Nephron (organoid): Measurements from ENCODE around the gene OTUD4.

Source experiments
- H3K27ac Mint-ChIP-seq, 3 experiments: 2 replicates each; pipeline ENCODE4 v1.8.0; 2020; ENCODE audit warnings: mixed read lengths in 3 of 3, mild to moderate bottlenecking in 2 of 3, moderate library complexity in 1 of 3
- H3K27me3 Mint-ChIP-seq: 2 replicates; pipeline ENCODE4 v1.8.0; 2021; ENCODE audit warnings: low read depth, mild to moderate bottlenecking, moderate library complexity, mixed read lengths
- H3K36me3 Mint-ChIP-seq: 2 replicates; pipeline ENCODE4 v1.8.0; 2020; ENCODE audit warnings: low read depth, mixed read lengths
- H3K4me1 Mint-ChIP-seq: 2 replicates; pipeline ENCODE4 v1.8.0; 2020; ENCODE audit warnings: mixed read lengths
- H3K4me3 Mint-ChIP-seq, 3 experiments: 2 replicates each; pipeline ENCODE4 v1.8.0; 2020; ENCODE audit warnings: mild to moderate bottlenecking in 3 of 3, mixed read lengths in 3 of 3, moderate library complexity in 2 of 3
- H3K9me3 Mint-ChIP-seq: 2 replicates; pipeline ENCODE4 v1.8.0; 2020; ENCODE audit warnings: mixed read lengths
- CTCF ChIP-seq, 3 experiments: fragments of 200-600 bp; sonication (generic); IDR thresholded peaks; one replicate each; pipeline ENCODE4 v1.5.0; 2021; ENCODE audit warnings: antibody characterized with exemption in 3 of 3; ENCODE audit not compliant: unreplicated experiment in 3 of 3

Gene OTUD4

DNA sequence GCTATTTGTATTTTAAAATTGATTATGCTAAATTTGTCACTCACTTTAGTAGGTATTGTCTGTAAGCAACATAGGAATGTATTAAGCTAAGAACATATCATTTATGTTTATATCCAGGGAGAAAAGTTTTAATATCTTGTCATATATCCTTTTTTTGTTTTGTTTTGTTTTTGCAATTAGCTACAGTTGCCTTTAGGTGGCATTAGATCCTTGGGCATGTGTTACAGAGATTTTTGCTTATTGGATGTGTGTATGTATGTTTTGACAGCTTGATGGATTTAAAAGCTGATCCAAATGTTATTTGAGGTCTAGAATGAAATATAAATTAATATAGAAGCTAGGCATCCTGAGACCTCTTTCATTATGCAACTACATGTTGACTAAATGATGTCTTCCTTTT, 36.1 kb upstream of the OTUD4 start:
- no peak overlapping the region for H3K4me3 Mint-ChIP-seq
- H3K27me3 Mint-ChIP-seq: no peaks in the 10 kb centered on the region
- no peaks in the 10 kb centered on the region for H3K36me3 Mint-ChIP-seq
- peak; percentile 59 to 66 (median 63) for TF ChIP-seq CTCF (IDR thresholded peaks at IDR 0.05; ENCODE audit: unreplicated experiment in 3 of 3)
- H3K27ac Mint-ChIP-seq: no peak overlapping the region
- H3K9me3 Mint-ChIP-seq: peaks cover 5% of the 10 kb centered on the region
- peaks cover 19% of the 10 kb centered on the region for H3K4me1 Mint-ChIP-seq

DNA sequence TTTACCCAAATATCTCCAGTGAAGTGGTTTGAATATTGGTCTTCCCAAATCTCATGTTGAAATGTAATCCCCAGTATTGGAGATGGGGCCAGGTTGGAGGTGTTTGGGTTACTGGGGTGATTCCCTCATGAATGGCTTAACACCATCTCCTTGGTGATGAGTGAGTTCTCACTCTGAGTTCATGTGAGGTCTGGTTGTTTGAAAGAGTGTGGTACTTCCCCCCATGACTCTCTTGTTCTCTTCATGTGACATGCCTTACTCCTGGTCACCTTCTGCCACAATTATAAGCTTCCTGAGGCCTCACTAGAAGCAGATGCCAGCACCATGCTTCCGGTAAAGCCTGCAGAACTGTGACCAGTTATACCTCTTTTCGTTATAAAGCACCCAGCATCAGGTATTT, 32.9 kb upstream of the OTUD4 start:
- Mint-ChIP-seq H3K27ac (no peak overlapping the region), H3K36me3 (no peaks in the 10 kb centered on the region), H3K4me1 (peaks cover 10% of the 10 kb centered on the region), H3K27me3 (no peaks in the 10 kb centered on the region), H3K9me3 (peaks cover 5% of the 10 kb centered on the region), H3K4me3 (no peak overlapping the region)
- no peak for TF ChIP-seq CTCF (IDR thresholded peaks at IDR 0.05; ENCODE audit: unreplicated experiment in 3 of 3)

DNA sequence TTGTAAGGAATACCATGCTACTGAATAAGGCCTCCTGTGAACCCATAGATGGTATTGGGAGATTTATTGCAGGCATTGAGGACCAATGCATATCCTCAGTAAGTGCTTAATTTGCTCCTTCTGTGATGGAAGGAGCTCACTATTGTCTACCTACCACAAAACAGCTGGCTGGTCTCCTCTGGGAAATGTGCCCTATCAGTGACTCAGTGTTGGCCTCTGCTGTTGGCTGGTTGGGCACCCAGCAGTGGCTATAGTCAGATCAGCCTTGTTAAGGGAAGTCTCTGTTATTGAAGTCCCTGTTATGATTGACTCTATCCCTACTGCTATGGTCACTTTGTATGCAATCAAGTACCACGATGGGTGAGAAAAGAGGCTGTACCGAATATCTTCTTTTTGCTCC, 27.5 kb upstream of the OTUD4 start:
- no peaks in the 10 kb centered on the region for H3K36me3 Mint-ChIP-seq
- no peak overlapping the region for H3K4me3 Mint-ChIP-seq
- no peak overlapping the region for H3K27ac Mint-ChIP-seq
- TF ChIP-seq CTCF (IDR thresholded peaks at IDR 0.05; ENCODE audit: unreplicated experiment in 3 of 3): no peak
- no peaks in the 10 kb centered on the region for H3K4me1 Mint-ChIP-seq
- H3K9me3 Mint-ChIP-seq: no peaks in the 10 kb centered on the region
- H3K27me3 Mint-ChIP-seq: no peaks in the 10 kb centered on the region

DNA sequence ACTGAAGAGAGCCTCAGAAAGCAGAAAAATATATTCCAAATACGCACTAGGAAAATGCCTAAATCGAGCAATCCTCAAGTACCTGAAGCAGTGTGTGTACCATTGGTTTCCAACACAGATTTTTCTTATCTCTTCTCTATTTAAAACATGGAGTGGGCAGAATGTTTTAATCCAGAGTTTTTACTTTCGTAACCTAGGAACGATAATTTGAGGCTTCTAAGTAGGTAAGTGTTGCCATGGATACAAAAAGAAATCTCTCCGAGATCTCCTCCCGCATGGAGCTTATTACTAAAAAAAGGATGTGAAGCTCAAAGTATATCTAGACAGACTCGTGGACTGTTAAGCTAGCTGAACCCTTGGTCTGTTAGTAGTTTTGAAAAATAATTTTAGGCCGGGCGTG, 23.0 kb upstream of the OTUD4 start:
- TF ChIP-seq CTCF (IDR thresholded peaks at IDR 0.05; ENCODE audit: unreplicated experiment in 3 of 3): no peak
- Mint-ChIP-seq H3K4me1 (no peaks in the 10 kb centered on the region), H3K4me3 (no peak overlapping the region), H3K27me3 (no peaks in the 10 kb centered on the region), H3K9me3 (no peaks in the 10 kb centered on the region), H3K36me3 (no peaks in the 10 kb centered on the region), H3K27ac (no peak overlapping the region)

DNA sequence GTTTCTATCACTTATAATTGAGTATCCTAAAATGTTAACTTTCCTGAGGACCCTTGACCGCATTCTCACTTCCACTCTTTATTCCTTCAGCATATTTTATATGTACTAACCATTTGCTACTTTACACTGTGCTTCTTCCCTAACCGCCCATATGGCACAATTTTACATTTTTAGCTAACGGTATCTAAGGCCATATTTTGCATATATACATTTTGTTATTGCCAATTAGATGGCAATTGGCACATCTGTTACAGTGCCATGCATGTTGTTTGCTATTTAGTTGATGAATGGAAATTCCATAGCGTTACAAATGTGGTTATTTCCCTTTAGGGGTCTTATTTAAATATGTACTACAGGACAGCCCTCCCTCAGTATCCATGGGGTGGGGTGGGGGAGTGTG, 20.0 kb upstream of the OTUD4 start:
- no peaks in the 10 kb centered on the region for H3K9me3 Mint-ChIP-seq
- H3K4me3 Mint-ChIP-seq: no peak overlapping the region
- H3K27ac Mint-ChIP-seq: no peak overlapping the region
- H3K36me3 Mint-ChIP-seq: no peaks in the 10 kb centered on the region
- H3K27me3 Mint-ChIP-seq: peaks cover 4% of the 10 kb centered on the region
- no peak for TF ChIP-seq CTCF (IDR thresholded peaks at IDR 0.05; ENCODE audit: unreplicated experiment in 3 of 3)
- no peaks in the 10 kb centered on the region for H3K4me1 Mint-ChIP-seq

- TF ChIP-seq CTCF (IDR thresholded peaks at IDR 0.05; ENCODE audit: unreplicated experiment in 3 of 3): no peak
- H3K27me3 Mint-ChIP-seq: peaks cover 4% of the 10 kb centered on the region
- no peak overlapping the region for H3K4me3 Mint-ChIP-seq
- no peak overlapping the region for H3K27ac Mint-ChIP-seq
- no peaks in the 10 kb centered on the region for H3K36me3 Mint-ChIP-seq
- H3K9me3 Mint-ChIP-seq: no peaks in the 10 kb centered on the region
- no peaks in the 10 kb centered on the region for H3K4me1 Mint-ChIP-seq
Measured at GRCh38 chr4:145199051-145199716, 18.8 kb upstream of the OTUD4 start.
